ENCODE measurements around the gene OBSCN. TPM values are rescaled to one million over a fixed set of nuclear protein-coding genes. Genes with fewer than 3 reads are reported as not detected.
"Not testable (repeated sequence)": the region's sequence is repeated elsewhere in the genome, so short reads cannot be mapped to it uniquely, and the experiment has no call there.

Gene OBSCN
- polyA plus RNA-seq, 3 donors = 32.0 to 53.4 (median 48.5) TPM

DNA sequence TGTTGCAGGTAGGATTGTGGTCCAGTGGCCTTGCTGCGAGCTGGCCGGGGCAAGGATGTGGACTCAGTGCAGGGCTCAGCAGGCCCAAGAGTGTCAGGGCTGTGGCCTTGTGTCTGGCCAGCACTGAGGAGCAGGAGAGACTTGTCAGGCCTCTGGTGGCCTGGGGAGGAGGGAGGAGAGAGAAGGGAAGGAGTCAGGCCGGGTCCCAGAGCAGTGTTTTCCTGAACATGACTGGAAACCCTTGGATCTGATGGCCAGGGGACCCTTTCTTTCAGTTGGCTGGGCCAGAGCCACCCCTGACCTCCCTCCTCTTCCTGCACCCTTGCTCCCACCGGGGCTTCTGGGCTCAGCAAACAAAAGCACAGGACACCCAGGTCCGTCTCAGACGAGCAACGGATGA, 37.2 kb upstream of the OBSCN start:
- no peak for DNase-seq

- no peak for DNase-seq
Observed at GRCh38 chr1:228171221-228171891, 36.5 kb upstream of the OBSCN start.

GRCh38 chr1:228172591-228173527, 35.0 kb upstream of the OBSCN start:
- no peak for DNase-seq

- DNase-seq = not testable (repeated sequence)
Observed at GRCh38 chr1:228173528-228174481, 34.0 kb upstream of the OBSCN start.

DNA sequence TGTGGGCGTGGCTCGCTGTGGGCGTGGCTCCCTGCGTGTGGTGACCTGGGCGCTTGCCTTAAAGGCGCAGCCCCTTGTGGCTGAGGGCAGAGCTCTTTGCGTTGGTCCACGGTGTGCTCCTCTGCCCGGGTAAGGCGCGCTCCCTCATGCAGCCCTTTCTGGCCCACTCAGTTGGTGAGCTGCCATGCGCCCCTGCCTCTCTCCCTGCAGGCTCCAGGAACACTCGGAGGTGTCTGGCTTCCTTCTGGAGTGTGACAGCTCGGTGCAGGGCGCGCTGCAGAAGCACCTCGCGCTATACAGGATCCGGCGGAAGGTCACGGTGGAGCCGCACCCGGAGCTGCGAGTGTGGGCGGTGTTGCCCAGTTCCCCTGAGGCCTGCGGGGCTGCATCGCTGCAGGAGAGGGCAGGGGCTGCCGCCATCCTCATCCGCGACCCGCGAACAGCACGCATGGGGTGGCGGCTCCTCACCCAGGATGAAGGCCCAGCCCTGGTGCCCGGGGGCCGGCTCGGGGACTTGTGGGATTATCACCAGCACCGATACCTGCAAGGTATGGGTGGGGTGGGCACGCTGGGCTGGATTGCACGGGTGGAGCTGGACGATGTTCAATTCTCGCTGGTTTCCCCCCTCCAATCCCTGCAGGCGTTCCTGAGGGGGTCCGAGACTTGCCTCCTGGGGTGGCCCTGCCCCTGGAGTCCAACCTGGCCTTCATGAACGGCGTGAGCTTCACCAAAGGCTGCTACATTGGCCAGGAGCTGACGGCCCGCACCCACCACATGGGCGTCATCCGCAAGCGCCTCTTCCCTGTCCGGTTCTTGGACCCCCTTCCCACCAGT, 33.1 kb upstream of the OBSCN start:
- DNase-seq = no peak

- DNase-seq = no peak
Observed at GRCh38 chr1:228175316-228176023, 32.4 kb upstream of the OBSCN start.

DNA sequence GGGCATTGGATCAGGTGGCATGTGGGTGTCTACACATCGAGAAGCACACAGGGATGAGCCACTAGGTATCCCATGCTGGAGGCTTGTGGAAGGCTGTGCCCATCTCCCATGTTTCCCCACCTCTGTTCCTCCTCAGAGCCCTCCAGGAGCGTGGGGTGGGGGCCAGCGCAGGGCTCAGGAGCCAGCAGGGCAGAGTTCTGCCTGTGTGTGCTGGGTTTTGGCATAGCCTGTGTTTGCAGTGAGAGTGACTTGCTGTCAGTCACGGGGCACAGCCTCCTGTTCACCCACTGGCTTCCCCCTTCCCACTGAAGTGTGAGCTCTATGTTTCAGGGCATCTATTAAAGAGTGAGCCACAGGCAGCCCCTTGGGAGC, 31.8 kb upstream of the OBSCN start:
- DNase-seq = no peak

- DNase-seq = no peak
Observed at GRCh38 chr1:228176461-228177182, 31.2 kb upstream of the OBSCN start.

- DNase-seq = no peak
Observed at GRCh38 chr1:228177183-228177475, 30.7 kb upstream of the OBSCN start.

DNA sequence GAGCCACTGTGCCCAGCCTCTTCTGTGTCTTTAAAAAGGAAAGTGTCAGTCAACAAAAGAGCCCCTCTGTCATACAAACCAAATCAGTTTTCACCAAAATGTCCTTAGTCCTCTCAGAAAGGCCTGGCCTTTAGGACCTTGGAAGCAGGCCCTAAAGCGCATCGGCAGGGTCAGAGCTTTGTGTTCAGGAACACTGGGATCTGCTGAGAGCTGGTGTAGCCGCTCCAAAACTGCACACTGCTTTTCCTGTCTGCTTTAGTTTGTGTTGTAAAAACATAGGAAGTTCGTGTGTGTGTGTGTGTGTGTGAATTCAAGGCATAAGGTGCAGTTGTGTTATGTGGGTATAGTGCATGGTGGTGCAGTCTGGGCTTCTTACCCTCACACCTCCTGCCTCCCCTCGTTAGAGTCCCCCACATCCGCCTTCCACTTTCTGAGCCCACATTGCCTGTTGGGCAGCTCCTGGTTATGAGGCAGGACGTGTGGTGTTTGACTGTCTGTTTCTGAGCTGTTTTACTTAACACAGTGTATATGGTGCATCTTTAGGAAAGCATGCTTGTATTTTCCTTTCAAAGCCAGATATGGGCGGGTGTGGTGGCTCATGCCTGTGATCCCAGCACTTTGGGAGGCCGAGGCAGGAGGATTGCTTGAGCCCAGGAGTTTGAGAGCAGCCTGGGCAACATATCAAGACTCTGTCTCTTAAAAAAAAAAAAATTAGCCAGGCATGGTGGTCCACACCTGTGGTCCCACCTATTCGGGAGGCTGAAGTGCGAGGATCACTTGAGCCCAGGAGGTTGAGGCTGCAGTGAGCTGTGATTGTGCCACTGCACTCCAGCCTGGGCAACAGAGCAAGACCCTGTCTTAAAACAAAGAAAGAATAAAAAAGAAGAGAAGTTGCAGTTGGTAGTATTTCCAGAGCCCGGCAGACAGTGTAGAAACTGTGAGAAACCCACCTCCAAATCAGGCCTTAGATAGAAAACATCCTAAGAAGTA, 29.8 kb upstream of the OBSCN start:
- no peak for DNase-seq

DNA sequence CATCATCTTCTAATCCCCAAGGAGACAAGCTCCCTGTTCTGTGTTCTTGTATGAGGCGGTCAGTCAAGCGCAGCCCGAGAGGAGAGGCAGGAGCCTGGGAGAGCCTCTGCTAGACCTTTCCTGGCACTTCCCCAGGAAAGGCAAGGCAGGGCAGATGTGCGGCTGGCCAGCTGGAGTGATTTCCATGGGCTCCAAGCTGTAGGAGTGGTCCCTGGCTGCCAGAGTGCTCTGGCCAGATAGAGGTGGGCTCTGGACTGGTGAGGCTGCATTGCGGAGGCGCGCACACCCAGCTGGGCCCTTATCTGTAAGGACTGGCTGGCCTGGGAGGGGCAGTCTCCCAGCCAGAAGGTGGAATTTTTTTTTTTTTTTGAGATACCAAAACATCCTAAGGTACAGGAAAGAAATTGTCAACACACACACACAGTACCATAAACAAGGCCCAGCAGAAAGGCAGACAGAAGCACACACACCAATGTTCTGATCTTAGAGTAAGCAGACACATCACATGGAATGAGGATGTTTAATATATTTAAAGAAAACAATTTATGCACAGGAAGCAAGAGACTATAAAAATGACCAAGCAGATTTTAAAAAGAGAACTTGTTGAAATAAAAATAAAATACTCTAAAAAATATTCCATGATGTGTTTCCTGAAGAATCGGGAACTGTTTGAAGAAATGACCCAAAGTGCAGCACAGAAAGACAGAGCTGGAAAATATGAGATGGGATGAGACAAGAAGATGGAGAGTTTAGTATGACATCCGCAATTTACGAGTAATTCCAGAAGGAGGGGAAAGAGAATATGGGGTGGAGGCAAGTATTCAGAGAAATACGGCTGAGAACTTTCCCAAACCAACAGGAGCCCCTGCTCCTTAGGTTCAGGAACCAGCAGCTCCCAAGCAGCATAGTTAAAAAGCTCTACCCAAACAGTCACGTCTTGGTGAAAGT, 28.8 kb upstream of the OBSCN start:
- no peak for DNase-seq

DNA sequence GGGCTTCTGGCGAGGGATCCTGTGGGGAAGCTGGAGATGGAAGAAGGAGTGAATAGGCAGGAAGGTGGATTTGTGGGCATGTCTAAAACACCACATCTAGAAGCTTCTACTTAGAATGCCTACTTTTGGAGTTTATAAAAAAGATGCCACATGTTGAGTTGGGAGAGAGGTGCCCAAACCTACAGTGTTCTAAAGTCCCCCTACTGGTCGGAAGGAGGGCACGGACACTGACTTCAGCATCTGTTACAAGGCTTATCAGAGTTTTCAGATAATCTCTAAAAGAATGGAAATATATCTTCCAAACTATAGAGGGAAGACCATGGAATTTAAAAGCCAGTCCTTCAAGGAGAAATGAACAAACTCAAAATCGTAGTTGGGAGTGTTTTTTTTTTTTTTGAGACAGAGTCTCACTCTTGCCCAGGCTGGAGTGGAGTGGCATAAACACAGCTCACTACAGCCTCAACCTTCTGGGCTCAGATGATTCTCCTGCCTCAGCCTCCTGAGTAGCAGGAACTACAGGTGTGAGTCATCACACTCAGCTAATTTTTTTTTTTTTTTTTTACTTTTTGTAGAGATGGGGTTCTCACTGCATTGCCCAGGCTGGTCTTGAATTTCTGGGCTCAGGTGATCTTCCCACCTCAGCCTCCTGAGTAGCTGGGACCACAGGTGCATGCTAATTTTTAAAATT, 27.4 kb upstream of the OBSCN start:
- DNase-seq = no peak

DNA sequence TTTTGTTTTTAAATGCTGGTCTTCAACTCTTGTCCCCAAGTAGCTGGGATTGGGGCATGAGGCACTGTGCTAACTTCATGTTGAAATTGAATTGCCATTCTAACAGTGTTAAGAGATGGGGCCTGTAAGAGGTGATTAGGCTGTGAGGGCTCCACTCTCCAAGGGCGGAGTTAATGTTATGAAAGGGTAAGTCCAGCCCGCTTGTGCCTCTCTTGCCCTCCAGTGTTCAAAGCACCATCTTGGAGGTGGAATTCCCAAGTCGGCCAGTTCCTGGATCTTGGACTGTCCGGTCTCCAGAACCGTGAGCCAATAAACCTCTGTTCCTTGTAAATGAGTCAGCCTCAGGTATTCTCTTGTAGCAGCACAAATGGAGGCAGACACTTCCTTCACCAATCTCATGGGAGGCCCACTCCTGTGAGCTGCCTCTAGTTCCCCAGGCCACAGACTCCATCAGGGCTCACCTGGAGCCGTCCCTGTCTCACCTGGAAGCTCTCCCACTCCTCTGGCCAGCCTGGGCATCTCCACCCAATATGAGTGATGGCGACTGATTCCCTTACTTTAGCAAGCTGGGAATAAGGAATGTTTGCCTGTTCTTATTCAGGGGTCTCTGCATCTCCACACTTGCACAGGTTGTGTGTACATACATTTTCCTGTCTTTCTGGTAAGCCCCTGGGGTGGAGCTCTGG, 26.7 kb upstream of the OBSCN start:
- no peak for DNase-seq

DNA sequence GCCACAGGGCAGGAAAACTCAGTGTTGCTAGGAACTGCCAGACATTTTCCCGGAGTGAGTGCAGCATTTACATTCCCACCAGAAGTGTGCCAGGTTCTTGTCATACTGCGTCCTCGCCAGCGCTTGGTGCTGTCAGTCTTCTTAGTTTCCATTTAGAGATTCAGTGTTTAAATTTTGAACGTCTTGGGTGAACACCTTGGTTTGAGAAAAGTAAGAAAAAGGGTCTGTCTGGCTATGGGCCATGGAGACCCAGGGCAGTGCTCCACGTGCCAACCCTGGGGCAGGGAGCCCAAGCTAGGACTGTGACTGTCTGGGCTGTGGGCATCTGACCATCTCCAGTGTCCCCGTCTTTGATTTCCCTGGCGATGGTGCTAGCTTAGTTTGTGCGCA, 26.2 kb upstream of the OBSCN start:
- DNase-seq = no peak

DNA sequence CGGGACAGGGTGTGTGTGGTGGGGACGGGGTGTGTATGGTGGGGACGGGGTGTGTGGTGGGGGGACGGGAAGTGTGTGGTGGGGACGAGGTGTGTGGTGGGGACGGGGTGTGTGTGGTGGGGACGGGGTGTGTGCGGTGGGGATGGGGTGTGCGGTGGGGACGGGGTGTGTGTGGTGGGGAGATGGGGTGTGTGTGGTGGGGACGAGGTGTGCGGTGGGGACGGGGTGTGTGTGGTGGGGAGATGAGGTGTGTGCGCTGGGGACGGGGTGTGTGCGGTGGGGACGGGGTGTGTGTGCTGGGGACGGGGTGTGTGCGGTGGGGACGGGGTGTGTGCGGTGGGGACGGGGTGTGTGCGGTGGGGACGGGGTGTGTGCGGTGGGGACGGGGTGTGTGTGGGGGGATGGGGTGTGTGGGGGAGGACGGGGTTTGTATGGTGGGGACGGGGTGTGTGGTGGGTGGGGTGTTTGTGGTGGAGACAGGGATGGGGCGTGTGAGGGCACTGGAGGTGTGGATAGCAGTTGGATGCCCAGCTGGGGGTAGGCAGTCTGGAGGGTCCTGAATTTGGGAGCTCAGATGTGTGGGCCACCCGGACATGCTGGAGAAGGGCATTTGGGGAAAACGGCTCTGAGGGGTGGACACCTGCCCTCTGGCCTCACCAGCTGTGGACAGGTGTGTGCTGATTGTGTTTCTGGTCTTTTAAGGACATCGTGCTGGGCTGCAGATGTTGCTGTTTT, 25.4 kb upstream of the OBSCN start:
- no peak for DNase-seq

DNA sequence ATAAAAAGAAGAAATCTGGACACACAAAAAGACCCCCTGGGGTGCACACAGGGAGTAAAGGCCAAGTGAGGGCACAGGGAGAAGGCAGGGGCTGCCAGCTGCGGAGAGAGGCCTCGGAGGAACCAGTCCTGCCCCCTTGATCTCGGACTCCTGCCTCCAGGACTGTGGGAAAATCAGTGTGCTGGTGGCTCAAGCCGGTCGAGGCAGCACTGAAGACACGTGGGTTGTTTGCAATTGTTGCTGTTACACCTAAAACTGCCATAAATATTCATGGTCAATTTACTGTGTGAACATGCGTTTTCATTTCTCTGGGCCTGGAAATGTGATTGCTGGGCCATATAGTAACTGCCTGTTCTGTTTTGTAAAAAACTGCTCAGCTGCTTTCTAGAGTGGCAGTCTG, 23.7 kb upstream of the OBSCN start:
- no peak for DNase-seq

All from renal pelvis (tissue), 4 donors.